ENCODE data around the gene KCNJ5.

- TF ChIP-seq POLR2A (IDR thresholded peaks at IDR 0.05) = no peak
- no peak for TF ChIP-seq CTCF (IDR thresholded peaks at IDR 0.05)
- no peak for TF ChIP-seq POLR2AphosphoS5 (IDR thresholded peaks at IDR 0.05)
Measured at GRCh38 chr11:128893578-128894285, 2.6 kb downstream of the KCNJ5 start.

Measured in breast epithelium (tissue), 3 donors.